ENCODE data around the gene DAAM2.

The DAAM2 gene

GRCh38 chr6:39791850-39792539, at the start of gene DAAM2:
Gene DAAM2, plus strand, starts transcription at chr6:39792376. Its CDS starts 63,927 bp downstream, at chr6:39856303.
- Histone ChIP-seq H3K9ac (ENCODE audit: low read length) (peak within 1 kb of the TSS; percentile 93), H3K4me3 (ENCODE audit: low read length) (peak within 1 kb of the TSS; percentile 92), H3K9me3 (ENCODE audit: control insufficient read depth, low read length) (no peaks in the 10 kb centered on the region), H3K27me3 (replicated peaks; ENCODE audit: control insufficient read depth, insufficient read depth, low read length) (no peaks in the 10 kb centered on the region), H3K4me1 (ENCODE audit: control insufficient read depth, insufficient read depth, low read length) (peaks cover 28% of the 10 kb centered on the region), H3K36me3 (ENCODE audit: control insufficient read depth, insufficient read depth, low read length, severe bottlenecking) (no peaks in the 10 kb centered on the region)
- peak; percentile 87 for DNase-seq (ENCODE audit: low read depth)

- Histone ChIP-seq H3K36me3 (ENCODE audit: control insufficient read depth, insufficient read depth, low read length, severe bottlenecking) (no peaks in the 10 kb centered on the region), H3K9me3 (ENCODE audit: control insufficient read depth, low read length) (no peaks in the 10 kb centered on the region), H3K4me1 (ENCODE audit: control insufficient read depth, insufficient read depth, low read length) (no peaks in the 10 kb centered on the region), H3K9ac (ENCODE audit: low read length) (no peak overlapping the region), H3K4me3 (ENCODE audit: low read length) (no peak overlapping the region), H3K27me3 (replicated peaks; ENCODE audit: control insufficient read depth, insufficient read depth, low read length) (no peaks in the 10 kb centered on the region)
- DNase-seq (ENCODE audit: low read depth): no peak
These were observed 45.4 kb upstream of the DAAM2 start for GRCh38 chr6:39746795-39747194.

- H3K36me3 ChIP-seq (ENCODE audit: control insufficient read depth, insufficient read depth, low read length, severe bottlenecking): no peaks in the 10 kb centered on the region
- H3K4me1 ChIP-seq (ENCODE audit: control insufficient read depth, insufficient read depth, low read length): peaks cover 21% of the 10 kb centered on the region
- H3K27me3 ChIP-seq (replicated peaks; ENCODE audit: control insufficient read depth, insufficient read depth, low read length): no peaks in the 10 kb centered on the region
- no peaks in the 10 kb centered on the region for H3K9me3 ChIP-seq (ENCODE audit: control insufficient read depth, low read length)
- no peak overlapping the region for H3K4me3 ChIP-seq (ENCODE audit: low read length)
- no peak for DNase-seq (ENCODE audit: low read depth)
- H3K9ac ChIP-seq (ENCODE audit: low read length): no peak overlapping the region
These were observed 39.1 kb upstream of the DAAM2 start for GRCh38 chr6:39752835-39753724.

GRCh38 chr6:39753725-39754045, 38.5 kb upstream of the DAAM2 start:
- Histone ChIP-seq H3K27me3 (replicated peaks; ENCODE audit: control insufficient read depth, insufficient read depth, low read length) (peaks cover 2% of the 10 kb centered on the region), H3K36me3 (ENCODE audit: control insufficient read depth, insufficient read depth, low read length, severe bottlenecking) (no peaks in the 10 kb centered on the region)
- DNase-seq (ENCODE audit: low read depth): no peak

GRCh38 chr6:39754514-39755115, 37.6 kb upstream of the DAAM2 start:
- no peaks in the 10 kb centered on the region for H3K9me3 ChIP-seq (ENCODE audit: control insufficient read depth, low read length)
- H3K4me1 ChIP-seq (ENCODE audit: control insufficient read depth, insufficient read depth, low read length): peaks cover 23% of the 10 kb centered on the region
- DNase-seq (ENCODE audit: low read depth): no peak
- H3K4me3 ChIP-seq (ENCODE audit: low read length): no peak overlapping the region
- no peak overlapping the region for H3K9ac ChIP-seq (ENCODE audit: low read length)
- H3K36me3 ChIP-seq (ENCODE audit: control insufficient read depth, insufficient read depth, low read length, severe bottlenecking): no peaks in the 10 kb centered on the region
- H3K27me3 ChIP-seq (replicated peaks; ENCODE audit: control insufficient read depth, insufficient read depth, low read length): peaks cover 8% of the 10 kb centered on the region

More at GRCh38 chr6:39753725-39754045, 38.5 kb upstream of the DAAM2 start:
- Histone ChIP-seq H3K4me1 (ENCODE audit: control insufficient read depth, insufficient read depth, low read length) (peaks cover 21% of the 10 kb centered on the region), H3K9me3 (ENCODE audit: control insufficient read depth, low read length) (no peaks in the 10 kb centered on the region), H3K9ac (ENCODE audit: low read length) (no peak overlapping the region), H3K4me3 (ENCODE audit: low read length) (no peak overlapping the region)

- H3K4me1 ChIP-seq (ENCODE audit: control insufficient read depth, insufficient read depth, low read length): peaks cover 29% of the 10 kb centered on the region
- H3K27me3 ChIP-seq (replicated peaks; ENCODE audit: control insufficient read depth, insufficient read depth, low read length): peaks cover 8% of the 10 kb centered on the region
- no peaks in the 10 kb centered on the region for H3K36me3 ChIP-seq (ENCODE audit: control insufficient read depth, insufficient read depth, low read length, severe bottlenecking)
- no peaks in the 10 kb centered on the region for H3K9me3 ChIP-seq (ENCODE audit: control insufficient read depth, low read length)
- H3K4me3 ChIP-seq (ENCODE audit: low read length): no peak overlapping the region
- DNase-seq (ENCODE audit: low read depth): no peak
- H3K9ac ChIP-seq (ENCODE audit: low read length): no peak overlapping the region
These were observed 36.9 kb upstream of the DAAM2 start for GRCh38 chr6:39755231-39755630.

GRCh38 chr6:39756582-39756981, 35.6 kb upstream of the DAAM2 start:
- H3K27me3 ChIP-seq (replicated peaks; ENCODE audit: control insufficient read depth, insufficient read depth, low read length): peaks cover 8% of the 10 kb centered on the region
- H3K9ac ChIP-seq (ENCODE audit: low read length): no peak overlapping the region
- H3K4me1 ChIP-seq (ENCODE audit: control insufficient read depth, insufficient read depth, low read length): peaks cover 36% of the 10 kb centered on the region
- no peaks in the 10 kb centered on the region for H3K36me3 ChIP-seq (ENCODE audit: control insufficient read depth, insufficient read depth, low read length, severe bottlenecking)
- H3K9me3 ChIP-seq (ENCODE audit: control insufficient read depth, low read length): no peaks in the 10 kb centered on the region
- no peak overlapping the region for H3K4me3 ChIP-seq (ENCODE audit: low read length)
- no peak for DNase-seq (ENCODE audit: low read depth)

GRCh38 chr6:39758905-39759605, 33.1 kb upstream of the DAAM2 start:
- no peaks in the 10 kb centered on the region for H3K36me3 ChIP-seq (ENCODE audit: control insufficient read depth, insufficient read depth, low read length, severe bottlenecking)
- no peaks in the 10 kb centered on the region for H3K9me3 ChIP-seq (ENCODE audit: control insufficient read depth, low read length)
- no peak overlapping the region for H3K4me3 ChIP-seq (ENCODE audit: low read length)
- DNase-seq (ENCODE audit: low read depth): no peak
- peaks cover 8% of the 10 kb centered on the region for H3K27me3 ChIP-seq (replicated peaks; ENCODE audit: control insufficient read depth, insufficient read depth, low read length)
- no peak overlapping the region for H3K9ac ChIP-seq (ENCODE audit: low read length)
- H3K4me1 ChIP-seq (ENCODE audit: control insufficient read depth, insufficient read depth, low read length): peaks cover 28% of the 10 kb centered on the region

GRCh38 chr6:39760226-39760952, 31.8 kb upstream of the DAAM2 start:
- Histone ChIP-seq H3K36me3 (ENCODE audit: control insufficient read depth, insufficient read depth, low read length, severe bottlenecking) (no peaks in the 10 kb centered on the region), H3K4me3 (ENCODE audit: low read length) (no peak overlapping the region)

GRCh38 chr6:39765508-39766065, 26.6 kb upstream of the DAAM2 start:
- no peak overlapping the region for H3K9ac ChIP-seq (ENCODE audit: low read length)
- peaks cover 7% of the 10 kb centered on the region for H3K27me3 ChIP-seq (replicated peaks; ENCODE audit: control insufficient read depth, insufficient read depth, low read length)
- H3K4me3 ChIP-seq (ENCODE audit: low read length): no peak overlapping the region
- peaks cover 4% of the 10 kb centered on the region for H3K4me1 ChIP-seq (ENCODE audit: control insufficient read depth, insufficient read depth, low read length)
- no peak for DNase-seq (ENCODE audit: low read depth)
- H3K9me3 ChIP-seq (ENCODE audit: control insufficient read depth, low read length): no peaks in the 10 kb centered on the region
- H3K36me3 ChIP-seq (ENCODE audit: control insufficient read depth, insufficient read depth, low read length, severe bottlenecking): no peaks in the 10 kb centered on the region

More at GRCh38 chr6:39760226-39760952, 31.8 kb upstream of the DAAM2 start:
- peaks cover 15% of the 10 kb centered on the region for H3K4me1 ChIP-seq (ENCODE audit: control insufficient read depth, insufficient read depth, low read length)
- H3K9ac ChIP-seq (ENCODE audit: low read length): no peak overlapping the region
- DNase-seq (ENCODE audit: low read depth): no peak
- peaks cover 15% of the 10 kb centered on the region for H3K27me3 ChIP-seq (replicated peaks; ENCODE audit: control insufficient read depth, insufficient read depth, low read length)
- no peaks in the 10 kb centered on the region for H3K9me3 ChIP-seq (ENCODE audit: control insufficient read depth, low read length)
